ENCODE data around the gene ARHGEF6. TPM values are rescaled to one million over a fixed set of nuclear protein-coding genes. Genes with fewer than 3 reads are reported as not detected.
A peak's percentile ranks its signal among the peaks of the same experiment; 100 is the strongest.

The ARHGEF6 gene
- total RNA-seq, 1 experiment from 2014 or later: 4.8 TPM

DNA sequence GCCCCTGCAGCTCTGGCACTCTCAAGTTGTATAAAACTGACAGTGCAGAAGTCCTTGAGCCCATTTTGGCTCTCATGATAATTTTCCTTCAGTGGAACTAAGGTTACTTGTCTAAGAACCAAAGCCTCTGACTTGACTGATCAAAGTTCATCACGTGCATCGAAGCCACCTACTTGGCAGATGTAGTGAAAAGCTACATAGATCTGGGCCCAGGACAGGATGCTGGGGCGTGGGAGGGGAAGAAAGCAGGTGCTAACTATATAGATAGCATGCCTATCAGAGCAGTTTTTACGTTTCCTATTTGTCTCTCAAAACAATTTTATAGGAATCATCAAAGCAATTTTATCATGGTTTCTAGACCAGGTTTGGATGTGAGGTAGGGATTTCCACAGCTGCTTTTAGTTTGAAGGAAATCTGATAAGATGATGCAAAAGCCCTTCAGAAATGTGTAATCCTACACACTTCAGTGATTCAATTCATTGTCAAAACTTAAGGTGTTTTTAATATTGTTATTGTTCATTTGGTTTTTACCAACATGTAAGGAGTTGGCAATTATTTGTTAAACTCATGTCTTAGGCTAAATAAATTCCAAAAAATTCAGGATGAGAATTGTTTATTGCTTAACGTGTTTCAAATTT lies 134.0 kb downstream of the ARHGEF6 start:
- Histone ChIP-seq H3K27me3 (no peaks in the 10 kb centered on the region), H3K36me3 (no peaks in the 10 kb centered on the region), H3K4me3 (no peak overlapping the region), H3K9me3 (no peaks in the 10 kb centered on the region)
- DNase-seq: no peak

DNA sequence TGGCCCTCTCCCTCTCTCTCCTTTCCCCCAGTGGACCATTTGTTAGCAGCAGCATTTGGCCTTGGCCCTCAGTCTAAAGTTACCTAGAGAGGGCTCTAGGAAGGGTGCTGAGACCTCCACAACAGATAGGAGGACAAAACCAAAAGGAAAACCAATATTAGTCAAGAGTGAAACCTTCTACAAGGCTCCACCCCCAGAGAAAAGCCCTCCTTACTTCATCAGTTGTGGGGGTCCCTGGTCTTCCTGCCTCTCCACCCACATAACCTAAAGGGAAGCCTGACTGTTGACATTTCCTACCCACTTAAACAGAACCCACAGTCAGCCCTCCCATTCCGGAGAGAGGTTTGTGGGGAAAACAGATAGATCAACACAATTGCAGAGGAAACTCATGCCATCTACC lies 137.5 kb downstream of the ARHGEF6 start:
- Histone ChIP-seq H3K27me3 (no peaks in the 10 kb centered on the region), H3K36me3 (no peaks in the 10 kb centered on the region), H3K9me3 (no peaks in the 10 kb centered on the region), H3K4me3 (no peak overlapping the region)
- no peak for DNase-seq

GRCh38 chrX:136639506-136640176 lies 141.1 kb downstream of the ARHGEF6 start:
- peak; percentile 18 for DNase-seq
- Histone ChIP-seq H3K9me3 (no peaks in the 10 kb centered on the region), H3K4me3 (no peak overlapping the region), H3K36me3 (no peaks in the 10 kb centered on the region), H3K27me3 (no peaks in the 10 kb centered on the region)

DNA sequence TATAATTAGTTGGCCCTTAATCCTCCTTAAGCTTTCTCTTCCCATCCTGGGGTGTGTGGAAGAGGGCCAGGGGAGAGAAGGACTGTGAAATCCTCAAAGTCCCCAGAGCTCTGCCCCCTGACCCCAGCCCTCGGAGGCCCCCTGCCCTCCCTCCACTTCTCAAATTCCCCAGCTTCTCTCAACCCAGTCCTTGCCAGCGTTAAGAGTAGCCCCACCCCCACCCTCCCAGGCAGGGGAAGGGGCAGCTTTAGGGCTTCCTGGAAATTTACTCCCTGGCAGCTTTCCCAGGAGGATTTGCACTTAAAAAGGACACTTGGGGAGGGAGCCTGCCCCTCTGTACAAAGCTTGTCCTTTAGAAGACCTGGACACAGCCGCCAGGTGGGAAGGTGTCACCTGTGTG lies 144.6 kb downstream of the ARHGEF6 start:
- no peak overlapping the region for H3K4me3 ChIP-seq
- no peaks in the 10 kb centered on the region for H3K27me3 ChIP-seq
- no peak for DNase-seq
- no peaks in the 10 kb centered on the region for H3K9me3 ChIP-seq
- no peaks in the 10 kb centered on the region for H3K36me3 ChIP-seq

- Histone ChIP-seq H3K4me3 (no peak overlapping the region), H3K27me3 (no peaks in the 10 kb centered on the region), H3K36me3 (no peaks in the 10 kb centered on the region), H3K9me3 (no peaks in the 10 kb centered on the region)
- DNase-seq: no peak
Observed at GRCh38 chrX:136635235-136635634, 145.5 kb downstream of the ARHGEF6 start.

DNA sequence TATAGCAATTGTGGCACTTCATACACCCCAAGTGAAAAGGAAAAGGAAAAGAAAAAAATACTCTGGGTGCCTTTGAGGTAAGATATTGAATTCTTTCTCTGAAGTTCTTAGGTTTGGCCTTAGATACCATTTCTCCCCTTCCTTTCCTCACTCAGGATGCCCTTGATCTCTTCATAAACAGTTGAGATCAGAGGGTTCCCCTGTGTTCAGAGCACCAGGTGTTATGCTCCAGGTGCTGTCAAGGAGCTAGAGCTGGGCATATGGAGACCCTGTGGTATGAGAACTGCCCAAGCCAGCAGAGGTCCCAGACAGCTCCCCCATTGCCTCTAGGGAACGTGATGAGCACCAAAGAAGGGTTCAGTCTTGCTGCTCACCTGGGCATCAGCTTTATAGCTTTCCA lies 149.9 kb downstream of the ARHGEF6 start:
- Histone ChIP-seq H3K9me3 (no peaks in the 10 kb centered on the region), H3K4me3 (no peak overlapping the region), H3K27me3 (no peaks in the 10 kb centered on the region), H3K36me3 (no peaks in the 10 kb centered on the region)
- DNase-seq: no peak

DNA sequence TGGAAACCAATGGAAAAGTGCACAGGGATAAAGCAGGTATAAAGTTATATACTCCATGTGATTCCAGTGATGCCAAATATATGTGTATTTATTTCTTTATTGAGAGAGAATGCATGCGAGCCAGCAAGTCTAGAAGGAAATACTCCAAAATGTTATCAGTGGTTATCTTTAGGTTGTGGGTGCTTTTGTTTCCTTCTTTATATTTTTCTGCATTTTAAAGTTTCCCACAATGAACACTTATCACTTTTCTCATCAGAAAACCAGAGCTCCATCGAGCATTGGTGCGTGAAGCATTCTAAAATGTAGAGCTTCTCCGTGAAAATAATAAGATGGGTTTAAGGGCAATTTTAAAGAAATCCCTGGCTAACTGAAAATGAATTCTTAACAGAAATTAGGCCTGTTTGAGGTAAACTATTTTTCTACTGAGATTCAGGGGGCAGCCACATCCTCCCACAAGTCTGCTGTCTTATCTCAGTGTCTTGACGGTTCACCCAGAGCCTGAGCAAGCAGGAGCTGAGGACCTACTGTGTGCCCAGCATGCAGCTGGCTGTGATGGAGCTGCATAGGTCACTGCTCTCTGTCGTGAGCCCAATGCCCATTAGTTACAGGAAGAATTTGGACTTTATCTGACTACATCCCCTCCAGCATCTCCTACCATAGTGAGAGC lies 151.5 kb downstream of the ARHGEF6 start:
- no peaks in the 10 kb centered on the region for H3K36me3 ChIP-seq
- no peaks in the 10 kb centered on the region for H3K27me3 ChIP-seq
- H3K9me3 ChIP-seq: no peaks in the 10 kb centered on the region
- DNase-seq: no peak
- H3K4me3 ChIP-seq: no peak overlapping the region

DNA sequence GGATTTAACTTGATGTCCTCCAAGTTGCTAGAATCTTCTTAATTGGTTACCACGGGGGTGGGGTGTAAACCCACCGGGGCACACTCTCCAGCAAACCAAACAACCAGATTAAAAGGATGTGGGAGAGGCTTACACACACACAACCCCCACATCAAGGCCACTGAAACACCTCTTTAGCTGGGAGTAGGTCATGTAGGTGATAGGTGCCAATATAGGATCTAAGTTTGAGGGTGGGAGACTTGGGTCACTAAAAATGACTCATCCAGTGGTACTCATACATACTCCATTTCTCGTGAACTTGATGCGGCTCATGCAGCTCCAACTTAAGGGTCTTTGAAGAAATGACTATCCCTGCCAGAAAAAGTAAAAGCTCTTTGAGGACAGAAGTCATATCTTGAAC lies 153.3 kb downstream of the ARHGEF6 start:
- no peak for DNase-seq
- Histone ChIP-seq H3K27me3 (no peaks in the 10 kb centered on the region), H3K4me3 (no peak overlapping the region), H3K9me3 (no peaks in the 10 kb centered on the region), H3K36me3 (no peaks in the 10 kb centered on the region)

DNA sequence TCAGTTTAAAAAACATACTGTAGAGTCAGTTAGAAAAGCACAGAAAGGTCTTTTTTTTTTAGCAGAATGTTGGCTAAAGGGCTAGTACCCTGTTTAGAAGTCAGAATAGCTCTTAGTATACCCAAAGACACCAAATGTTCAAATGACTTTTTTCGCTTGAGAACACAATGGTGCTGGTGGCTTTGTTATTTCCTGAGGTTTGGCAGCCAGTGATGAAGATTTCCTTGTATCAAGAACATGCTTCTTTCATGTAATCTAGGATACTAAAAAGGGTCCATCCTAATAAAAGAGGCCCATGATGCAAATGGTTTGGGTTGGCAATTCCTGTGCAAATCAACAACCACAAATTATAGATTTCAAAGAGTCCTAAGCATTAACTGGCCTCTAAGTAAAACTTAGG lies 153.8 kb downstream of the ARHGEF6 start:
- Histone ChIP-seq H3K27me3 (no peaks in the 10 kb centered on the region), H3K9me3 (no peaks in the 10 kb centered on the region), H3K36me3 (no peaks in the 10 kb centered on the region), H3K4me3 (no peak overlapping the region)
- DNase-seq: no peak

DNA sequence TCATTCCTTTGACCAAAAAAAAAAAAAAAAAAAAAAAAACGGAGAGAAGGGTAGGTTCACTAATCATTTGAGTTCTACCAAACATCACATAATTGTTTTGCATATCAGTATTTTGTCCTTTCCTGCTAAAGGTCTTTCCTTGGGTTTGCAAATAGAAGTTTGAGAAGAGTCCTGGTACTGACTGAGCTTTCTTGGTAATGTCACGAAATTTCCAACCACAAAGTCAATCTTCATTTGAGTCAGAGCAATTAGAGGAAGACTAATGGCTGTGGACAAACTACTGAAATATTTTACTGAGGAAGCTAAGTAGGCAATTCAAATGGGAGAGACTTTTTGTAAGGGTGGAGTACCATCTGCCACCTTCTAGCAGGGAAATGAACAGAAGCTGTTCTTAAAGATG lies 154.5 kb downstream of the ARHGEF6 start:
- H3K36me3 ChIP-seq: no peaks in the 10 kb centered on the region
- H3K9me3 ChIP-seq: no peaks in the 10 kb centered on the region
- no peaks in the 10 kb centered on the region for H3K27me3 ChIP-seq
- H3K4me3 ChIP-seq: no peak overlapping the region
- no peak for DNase-seq

DNA sequence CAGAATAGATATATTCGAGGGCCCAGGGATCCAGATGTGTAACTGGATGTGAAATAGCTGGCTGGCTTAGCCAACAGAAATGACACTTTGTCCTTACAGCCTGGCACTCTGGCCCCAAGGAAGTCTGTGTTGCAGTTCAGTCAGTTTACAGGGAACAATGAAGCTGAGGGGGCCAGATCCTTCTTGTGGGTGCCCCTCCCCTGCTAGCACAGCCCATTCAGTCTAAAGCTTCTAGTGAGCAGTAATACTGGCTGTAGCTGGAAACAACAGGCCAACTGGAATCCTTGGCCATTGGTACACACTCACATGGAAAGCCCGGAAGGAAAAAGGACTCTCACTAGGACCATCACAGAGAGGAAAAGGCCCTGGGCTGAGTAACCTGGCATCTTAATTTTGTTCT lies 155.5 kb downstream of the ARHGEF6 start:
- Histone ChIP-seq H3K27me3 (no peaks in the 10 kb centered on the region), H3K36me3 (no peaks in the 10 kb centered on the region), H3K4me3 (no peak overlapping the region), H3K9me3 (no peaks in the 10 kb centered on the region)
- no peak for DNase-seq

DNA sequence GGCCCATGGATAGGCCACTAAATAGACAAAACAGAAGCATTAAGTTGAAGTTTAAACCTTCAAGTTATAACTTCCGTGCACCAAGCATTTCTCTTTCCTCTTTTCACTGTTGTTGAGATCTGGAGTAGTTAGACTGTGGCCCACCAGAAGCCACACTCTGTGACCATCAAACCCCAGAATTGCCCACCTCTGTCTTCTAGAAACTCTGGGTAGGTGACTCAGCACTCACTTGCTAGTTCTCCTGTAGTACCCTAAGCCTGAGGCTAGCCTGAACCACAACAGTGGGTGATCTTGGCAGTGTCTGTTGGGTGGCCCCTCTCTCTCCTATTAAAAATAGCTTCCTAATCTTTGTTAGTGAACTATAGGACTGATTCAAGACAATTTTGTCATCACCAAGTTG lies 157.3 kb downstream of the ARHGEF6 start:
- no peaks in the 10 kb centered on the region for H3K36me3 ChIP-seq
- no peak overlapping the region for H3K4me3 ChIP-seq
- no peaks in the 10 kb centered on the region for H3K27me3 ChIP-seq
- no peak for DNase-seq
- no peaks in the 10 kb centered on the region for H3K9me3 ChIP-seq

DNA sequence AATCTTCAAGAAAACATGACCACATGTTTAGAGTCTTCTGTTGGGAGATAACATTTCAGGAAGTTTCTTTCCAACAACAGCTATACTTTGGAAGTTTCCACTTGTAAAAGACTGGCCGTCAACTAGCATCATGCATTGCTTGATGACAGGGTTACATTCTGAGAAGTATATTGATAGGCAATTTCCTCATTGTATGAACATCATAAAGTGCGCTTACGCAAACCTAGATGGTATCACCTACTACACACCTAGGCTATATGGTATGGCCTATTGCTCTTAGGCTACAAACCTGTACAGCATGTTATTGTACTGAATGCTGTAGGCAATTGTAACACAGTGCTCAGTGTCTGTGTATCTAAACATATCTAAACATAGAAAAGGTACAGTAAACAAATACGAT lies 158.2 kb downstream of the ARHGEF6 start:
- DNase-seq: no peak
- no peaks in the 10 kb centered on the region for H3K36me3 ChIP-seq
- no peak overlapping the region for H3K4me3 ChIP-seq
- no peaks in the 10 kb centered on the region for H3K27me3 ChIP-seq
- H3K9me3 ChIP-seq: no peaks in the 10 kb centered on the region

GRCh38 chrX:136620780-136621179 lies 160.0 kb downstream of the ARHGEF6 start:
- no peak for DNase-seq
- Histone ChIP-seq H3K9me3 (no peaks in the 10 kb centered on the region), H3K27me3 (no peaks in the 10 kb centered on the region), H3K4me3 (no peak overlapping the region), H3K36me3 (no peaks in the 10 kb centered on the region)

- no peaks in the 10 kb centered on the region for H3K27me3 ChIP-seq
- no peak overlapping the region for H3K4me3 ChIP-seq
- H3K36me3 ChIP-seq: no peaks in the 10 kb centered on the region
- no peaks in the 10 kb centered on the region for H3K9me3 ChIP-seq
- DNase-seq: no peak
Observed at GRCh38 chrX:136619899-136620505, 160.7 kb downstream of the ARHGEF6 start.

DNA sequence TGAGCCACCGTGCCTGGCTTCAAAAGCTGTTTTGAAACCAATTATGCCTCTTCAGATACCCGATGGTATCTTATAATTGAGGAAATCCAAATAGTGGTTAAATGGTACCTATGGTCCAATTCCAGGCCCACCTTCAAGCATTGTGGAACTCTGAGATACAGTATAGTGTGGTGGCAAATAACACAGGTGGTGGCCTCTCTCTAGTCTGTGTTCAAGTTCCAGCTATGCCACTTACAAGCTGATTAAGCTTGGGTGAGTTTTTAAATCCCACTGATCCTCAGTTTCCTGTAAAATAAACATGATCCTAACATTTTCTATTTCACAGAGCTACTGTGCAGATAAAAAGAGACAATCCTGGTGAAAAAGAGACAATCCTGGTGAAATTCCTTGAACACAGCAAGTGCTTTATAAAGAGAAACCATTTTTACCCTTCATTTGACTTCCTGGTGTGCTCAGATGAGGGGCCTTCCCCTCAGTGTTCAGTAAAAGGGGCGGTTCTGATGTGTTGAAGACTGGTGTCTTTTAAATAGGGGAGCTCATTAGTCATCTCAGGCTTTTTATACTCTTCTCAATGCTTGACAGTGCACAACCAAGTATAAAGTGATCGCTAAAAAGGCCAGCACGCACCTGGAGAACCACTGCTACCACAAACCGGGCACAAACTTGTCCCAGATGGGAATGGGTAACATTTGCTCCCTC lies 163.6 kb downstream of the ARHGEF6 start:
- no peak for DNase-seq
- Histone ChIP-seq H3K36me3 (no peaks in the 10 kb centered on the region), H3K9me3 (no peaks in the 10 kb centered on the region), H3K4me3 (no peak overlapping the region), H3K27me3 (no peaks in the 10 kb centered on the region)
